Trophoblast cell (in vitro differentiated cells and primary cell): Measurements from ENCODE around the gene LRTM2.

Experiments used
- DNase-seq, 2 donors: peaks; one replicate each; pipeline ENCODE4 v3.0.0-alpha.2; 2016
- H2AFZ ChIP-seq: 2 replicates; pipeline ENCODE4 v1.6.1; 2013; ENCODE audit warnings: low read length, moderate library complexity, mild to moderate bottlenecking; ENCODE audit not compliant: insufficient read depth, poor library complexity
- H2AK5ac ChIP-seq: 2 replicates; pipeline ENCODE4 v1.6.1; 2013; ENCODE audit warnings: mild to moderate bottlenecking, low read length
- H2BK120ac ChIP-seq: 2 replicates; pipeline ENCODE4 v1.6.1; 2013; ENCODE audit warnings: low read length, mild to moderate bottlenecking, moderate library complexity; ENCODE audit not compliant: insufficient read depth, poor library complexity
- H2BK12ac ChIP-seq: 2 replicates; pipeline ENCODE4 v1.6.1; 2013; ENCODE audit warnings: mild to moderate bottlenecking, low read length, moderate library complexity
- H2BK5ac ChIP-seq: 2 replicates; pipeline ENCODE4 v1.6.1; 2013; ENCODE audit warnings: low read length, low read depth, moderate library complexity, mild to moderate bottlenecking; ENCODE audit not compliant: poor library complexity
- H3K14ac ChIP-seq: 2 replicates; pipeline ENCODE4 v1.6.1; 2013; ENCODE audit warnings: mild to moderate bottlenecking, low read length
- H3K18ac ChIP-seq: 2 replicates; pipeline ENCODE4 v1.6.1; 2013; ENCODE audit warnings: mild to moderate bottlenecking, low read length
- H3K23ac ChIP-seq: 2 replicates; pipeline ENCODE4 v1.6.1; 2013; ENCODE audit warnings: low read length
- H3K27ac ChIP-seq: 2 replicates; pipeline ENCODE4 v1.5.1; 2013; ENCODE audit warnings: low read depth, mild to moderate bottlenecking, inconsistent platforms, low read length, moderate library complexity
- H3K27me3 ChIP-seq: 2 replicates; pipeline ENCODE4 v1.6.1; 2013; ENCODE audit warnings: inconsistent platforms, mild to moderate bottlenecking, low read length, moderate library complexity; ENCODE audit not compliant: insufficient read depth
- H3K36me3 ChIP-seq, 2 experiments: 1 replicate in 1 of 2; 2 replicates in 1 of 2; pipeline ENCODE4 v1.6.1; 2013; ENCODE audit warnings: low read length in 2 of 2, mild to moderate bottlenecking in 2 of 2, moderate library complexity in 1 of 2; ENCODE audit not compliant: insufficient read depth in 2 of 2, control insufficient read depth in 1 of 2
- H3K4ac ChIP-seq: 2 replicates; pipeline ENCODE4 v1.6.1; 2013; ENCODE audit warnings: low read depth, mild to moderate bottlenecking, low read length, moderate library complexity
- H3K4me1 ChIP-seq, 2 experiments: 1 replicate in 1 of 2; 2 replicates in 1 of 2; pipeline ENCODE4 v1.6.1; 2013; ENCODE audit warnings: low read length in 2 of 2, mild to moderate bottlenecking in 2 of 2, moderate library complexity in 1 of 2; ENCODE audit not compliant: insufficient read depth in 2 of 2, control insufficient read depth in 1 of 2
- H3K4me2 ChIP-seq: 2 replicates; pipeline ENCODE4 v1.6.1; 2013; ENCODE audit warnings: inconsistent platforms, mild to moderate bottlenecking, low read length, moderate library complexity
- H3K4me3 ChIP-seq: 2 replicates; pipeline ENCODE4 v1.5.1; 2013; ENCODE audit warnings: mild to moderate bottlenecking, low read depth, low read length, inconsistent platforms
- H3K79me1 ChIP-seq: one replicate; pipeline ENCODE4 v1.6.1; 2013; ENCODE audit warnings: low read length
- H3K79me2 ChIP-seq: 2 replicates; pipeline ENCODE4 v1.6.1; 2013; ENCODE audit warnings: low read length, mild to moderate bottlenecking; ENCODE audit not compliant: control insufficient read depth, insufficient read depth, poor library complexity
- H3K9ac ChIP-seq: 2 replicates; pipeline ENCODE4 v1.6.1; 2013; ENCODE audit warnings: mild to moderate bottlenecking, low read length
- H3K9me3 ChIP-seq: 2 replicates; pipeline ENCODE4 v1.6.1; 2013; ENCODE audit warnings: low read depth, mild to moderate bottlenecking, control low read depth, inconsistent platforms, low read length; ENCODE audit not compliant: insufficient read depth
- H4K12ac ChIP-seq: 2 replicates; pipeline ENCODE4 v1.6.1; 2013; ENCODE audit warnings: low read depth, mild to moderate bottlenecking, low read length, moderate library complexity
- H4K8ac ChIP-seq: 2 replicates; pipeline ENCODE4 v1.6.1; 2013; ENCODE audit warnings: low read depth, mild to moderate bottlenecking, low read length, moderate library complexity
- H4K91ac ChIP-seq: one replicate; pipeline ENCODE4 v1.6.1; 2013; ENCODE audit warnings: low read depth, mild to moderate bottlenecking, low read length, moderate library complexity
- WGBS: extraction: QIAGEN DNeasy Blood & Tissue Kit; methylation state at CpG from one replicate; pipeline ENCODE4 v1.1.7; 2013; ENCODE audit warnings: missing lambda C conversion rate; ENCODE audit not compliant: insufficient read length, insufficient coverage; ENCODE audit errors: extremely low coverage; 5-methylcytosine and 5-hydroxymethylcytosine counted together

Gene LRTM2

DNA sequence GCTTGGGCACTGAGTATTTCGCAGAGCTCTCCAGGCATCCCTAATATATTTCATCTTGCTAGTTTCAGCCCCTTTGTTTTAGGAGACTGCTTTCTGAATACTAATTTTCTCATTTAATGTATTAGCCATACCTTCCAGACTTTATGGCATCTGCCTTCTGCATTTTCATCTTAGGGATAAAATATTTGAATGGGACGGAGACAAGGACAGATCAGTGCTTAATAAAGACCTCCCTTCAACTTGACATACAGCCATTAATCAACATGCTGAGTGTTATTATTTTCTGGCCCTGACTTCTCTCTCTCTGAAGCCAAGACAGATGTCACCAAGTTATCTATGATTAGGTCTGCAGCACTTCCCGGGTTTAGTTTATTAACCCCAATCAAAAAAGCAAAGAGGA lies 55.7 kb downstream of the LRTM2 start:
- Histone ChIP-seq H3K79me1 (no peaks in the 10 kb centered on the region), H3K9ac (no peak overlapping the region), H3K9me3 (peaks cover 5% of the 10 kb centered on the region), H3K4me3 (no peak overlapping the region), H3K14ac (no peak overlapping the region), H2BK120ac (no peak overlapping the region), H3K23ac (no peak overlapping the region), H3K4ac (no peak overlapping the region), H2AFZ (no peak overlapping the region), H3K79me2 (no peaks in the 10 kb centered on the region), H2AK5ac (no peak overlapping the region), H4K8ac (no peak overlapping the region), H3K4me2 (no peak overlapping the region), H3K27me3 (no peaks in the 10 kb centered on the region), H3K36me3 (no peaks in the 10 kb centered on the region), H3K4me1 (no peaks in the 10 kb centered on the region), H4K12ac (no peak overlapping the region), H3K18ac (no peak overlapping the region), H3K27ac (no peak overlapping the region), H4K91ac (no peak overlapping the region), H2BK12ac (no peak overlapping the region), H2BK5ac (no peak overlapping the region)
- no peak for DNase-seq
- WGBS, result no CpG with 5 or more reads among the region's 3 CpGs

DNA sequence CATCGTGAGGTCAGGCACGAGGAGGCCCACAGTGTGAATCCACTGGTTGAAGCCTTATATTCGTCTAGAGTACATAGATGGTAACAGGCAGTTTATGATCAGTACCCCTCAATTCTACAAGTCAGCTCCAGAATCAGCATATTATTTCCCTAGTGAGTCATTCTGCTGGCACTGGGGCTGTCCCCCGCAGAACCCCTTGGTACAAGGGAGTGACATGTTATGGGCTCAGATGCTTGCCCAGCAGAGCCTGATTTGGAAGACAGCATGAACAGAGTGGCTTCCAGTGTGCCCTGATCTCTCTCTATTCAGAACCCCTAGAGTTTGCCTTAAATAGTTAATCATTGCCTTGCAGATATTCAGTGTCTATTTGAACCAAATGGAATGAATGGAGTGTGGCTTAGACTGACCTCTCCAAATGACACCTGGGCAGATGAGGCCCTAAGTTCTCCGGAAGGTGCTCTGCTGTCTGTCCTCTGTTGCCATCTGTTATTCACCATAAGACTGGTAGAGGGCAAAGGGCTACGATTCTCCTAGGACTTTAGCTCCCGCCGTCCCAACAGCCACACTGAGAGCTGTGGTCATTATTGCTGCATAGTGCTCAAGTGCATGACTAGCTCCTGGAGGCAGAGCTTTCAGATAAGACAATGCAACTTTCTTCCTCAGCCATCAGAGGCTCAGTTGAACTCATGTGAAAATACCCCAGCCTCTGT lies 57.0 kb downstream of the LRTM2 start:
- H2BK5ac ChIP-seq, result no peak overlapping the region
- no peak overlapping the region for H3K23ac ChIP-seq
- no CpG with 5 or more reads among the region's 8 CpGs for WGBS
- H3K79me1 ChIP-seq, result no peaks in the 10 kb centered on the region
- H3K4me3 ChIP-seq, result no peak overlapping the region
- no peaks in the 10 kb centered on the region for H3K9me3 ChIP-seq
- H3K4me1 ChIP-seq, result no peaks in the 10 kb centered on the region
- H2AFZ ChIP-seq, result no peak overlapping the region
- no peak overlapping the region for H3K4ac ChIP-seq
- no peak overlapping the region for H3K18ac ChIP-seq
- no peak overlapping the region for H2BK120ac ChIP-seq
- no peak overlapping the region for H3K14ac ChIP-seq
- no peaks in the 10 kb centered on the region for H3K36me3 ChIP-seq
- H3K27ac ChIP-seq, result no peak overlapping the region
- no peak overlapping the region for H4K8ac ChIP-seq
- H4K12ac ChIP-seq, result no peak overlapping the region
- H2AK5ac ChIP-seq, result no peak overlapping the region
- H3K27me3 ChIP-seq, result no peaks in the 10 kb centered on the region
- no peak overlapping the region for H3K4me2 ChIP-seq
- H2BK12ac ChIP-seq, result no peak overlapping the region
- no peak overlapping the region for H4K91ac ChIP-seq
- DNase-seq, result no peak
- H3K9ac ChIP-seq, result no peak overlapping the region
- H3K79me2 ChIP-seq, result no peaks in the 10 kb centered on the region

DNA sequence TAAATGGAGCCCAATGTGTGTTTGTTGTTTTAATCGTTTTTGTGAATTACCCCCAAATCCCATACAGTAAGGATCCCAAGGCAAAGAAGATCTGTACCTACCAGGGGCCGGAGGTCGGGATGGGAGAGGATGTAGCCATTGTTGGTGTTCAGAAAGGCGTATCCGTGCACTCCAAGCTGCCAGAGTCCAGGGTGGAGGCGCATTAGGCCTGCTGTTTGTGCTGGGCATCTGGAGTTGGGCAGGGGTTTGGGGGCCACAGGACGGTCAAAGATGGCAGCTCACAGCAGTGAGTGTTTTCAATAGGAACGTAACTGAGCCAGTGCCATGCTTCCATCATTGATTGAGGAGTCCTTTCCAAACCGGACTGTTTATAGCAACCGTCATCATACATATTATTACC lies 57.8 kb downstream of the LRTM2 start:
- Histone ChIP-seq H3K79me2 (no peaks in the 10 kb centered on the region), H3K4me3 (no peak overlapping the region), H2AK5ac (no peak overlapping the region), H3K9me3 (peaks cover 2% of the 10 kb centered on the region), H3K4me1 (no peaks in the 10 kb centered on the region), H4K8ac (no peak overlapping the region), H2AFZ (no peak overlapping the region), H3K4ac (no peak overlapping the region), H3K14ac (no peak overlapping the region), H3K27ac (no peak overlapping the region), H3K36me3 (no peaks in the 10 kb centered on the region), H3K4me2 (no peak overlapping the region), H3K27me3 (no peaks in the 10 kb centered on the region), H2BK120ac (no peak overlapping the region), H4K91ac (no peak overlapping the region), H2BK5ac (no peak overlapping the region), H3K18ac (no peak overlapping the region), H3K9ac (no peak overlapping the region), H4K12ac (no peak overlapping the region), H3K23ac (no peak overlapping the region), H3K79me1 (no peaks in the 10 kb centered on the region), H2BK12ac (no peak overlapping the region)
- no CpG with 5 or more reads among the region's 10 CpGs for WGBS
- DNase-seq, result no peak

DNA sequence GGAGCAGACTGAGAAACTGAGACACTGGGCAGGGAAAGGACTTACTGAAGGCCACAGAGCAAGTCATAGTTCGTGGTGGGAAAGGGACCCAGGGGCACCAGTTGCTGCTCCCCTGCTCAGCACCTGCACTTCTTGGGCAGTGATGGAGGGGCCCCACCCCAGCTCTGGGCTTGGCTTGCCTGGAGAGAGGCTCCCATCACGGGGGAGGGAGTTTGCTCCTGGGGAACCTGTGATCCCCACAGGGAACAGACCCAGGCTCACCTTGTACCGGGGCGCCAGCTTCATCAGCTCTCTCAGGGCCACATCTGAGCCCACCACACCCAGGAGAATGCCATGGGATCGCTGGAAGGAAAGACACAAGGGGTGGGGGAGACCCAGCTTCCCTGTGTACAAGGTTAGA lies 58.3 kb downstream of the LRTM2 start:
- Histone ChIP-seq H4K8ac (no peak overlapping the region), H3K4me1 (no peaks in the 10 kb centered on the region), H2BK120ac (no peak overlapping the region), H3K14ac (no peak overlapping the region), H2BK5ac (no peak overlapping the region), H4K91ac (no peak overlapping the region), H3K79me1 (no peaks in the 10 kb centered on the region), H3K9ac (no peak overlapping the region), H3K79me2 (no peaks in the 10 kb centered on the region), H3K4me2 (no peak overlapping the region), H2AFZ (no peak overlapping the region), H3K4ac (no peak overlapping the region), H4K12ac (no peak overlapping the region), H3K36me3 (no peaks in the 10 kb centered on the region), H3K23ac (no peak overlapping the region), H3K9me3 (peaks cover 2% of the 10 kb centered on the region), H2AK5ac (no peak overlapping the region), H3K4me3 (no peak overlapping the region), H3K27me3 (no peaks in the 10 kb centered on the region), H2BK12ac (no peak overlapping the region), H3K18ac (no peak overlapping the region), H3K27ac (no peak overlapping the region)
- no CpG with 5 or more reads among the region's 5 CpGs for WGBS
- DNase-seq, result no peak
